Stomach (tissue), 4 donors: ENCODE results near the gene GPR152.

ENCODE experiments used
- CTCF ChIP-seq, 7 experiments: fragments of 450-650 bp in 4 of 7; fragments of 200-600 bp in 3 of 7; sonication (generic) in 3 of 7; IDR thresholded peaks; one replicate each; pipeline ENCODE4 v1.5.1; 2016 to 2019; ENCODE audit warnings: antibody characterized with exemption in 7 of 7, control low read depth in 2 of 7, mild to moderate bottlenecking in 1 of 7
- POLR2A ChIP-seq, 4 donors: fragments of 450-650 bp; IDR thresholded peaks; one replicate each; pipeline ENCODE4 v1.6.1; 2016; ENCODE audit warnings: antibody characterized with exemption in 4 of 4, control low read depth in 2 of 4, mild to moderate bottlenecking in 1 of 4, moderate library complexity in 1 of 4
- POLR2AphosphoS5 ChIP-seq, 3 donors: sonication (generic); formaldehyde crosslinking; IDR thresholded peaks; one replicate each; pipeline ENCODE4 v1.6.1; 2016; ENCODE audit warnings: antibody characterized with exemption in 3 of 3

- TF ChIP-seq CTCF (IDR thresholded peaks at IDR 0.05) (no peak), POLR2AphosphoS5 (IDR thresholded peaks at IDR 0.05) (no peak), POLR2A (IDR thresholded peaks at IDR 0.05) (no peak)
Measured at GRCh38 chr11:67440229-67441097, 12.1 kb downstream of the GPR152 start.
